Thyroid gland (tissue), 4 donors: ENCODE results near the gene PLA2G6. TPM values are rescaled to one million over a fixed set of nuclear protein-coding genes. Genes with fewer than 3 reads are reported as not detected.
A peak's percentile ranks its signal among the peaks of the same experiment; 100 is the strongest.

Experiments used
- DNase-seq, 2 donors: peaks; one replicate each; pipeline ENCODE4 v3.0.0-alpha.2; 2019
- H3K27ac ChIP-seq, 3 donors: fragments of 200-600 bp; sonication (generic); 1 replicate in 2 of 3; 2 replicates in 1 of 3; pipeline ENCODE4 v1.5.1; 2016 to 2019; ENCODE audit warnings: mild to moderate bottlenecking in 1 of 3, moderate library complexity in 1 of 3
- H3K27me3 ChIP-seq: fragments of 200-600 bp; sonication (generic); one replicate; pipeline ENCODE4 v1.5.1; 2019
- H3K36me3 ChIP-seq, 2 donors: fragments of 200-600 bp; sonication (generic); one replicate each; pipeline ENCODE4 v1.5.1; 2016 to 2019
- H3K4me1 ChIP-seq, 2 donors: fragments of 200-600 bp; sonication (generic); one replicate each; pipeline ENCODE4 v1.5.1; 2017 to 2019
- H3K4me3 ChIP-seq, 3 donors: fragments of 200-600 bp; sonication (generic); replicated peaks in 1 of 3; 1 replicate in 2 of 3; 2 replicates in 1 of 3; pipeline ENCODE4 v1.5.1; 2016; ENCODE audit warnings: mild to moderate bottlenecking in 1 of 3
- H3K9me3 ChIP-seq: fragments of 200-600 bp; sonication (generic); one replicate; pipeline ENCODE4 v1.5.1; 2017
- CTCF ChIP-seq, 6 experiments: fragments of 200-600 bp in 3 of 6; fragments of 450-650 bp in 3 of 6; sonication (generic) in 3 of 6; IDR thresholded peaks; one replicate each; pipeline ENCODE4 v1.5.1; 2016 to 2019; ENCODE audit warnings: antibody characterized with exemption in 6 of 6, mild to moderate bottlenecking in 2 of 6, inconsistent platforms in 1 of 6, moderate library complexity in 1 of 6
- POLR2A ChIP-seq, 2 donors: fragments of 450-650 bp; IDR thresholded peaks; one replicate each; pipeline ENCODE4 v1.6.1; 2017; ENCODE audit warnings: antibody characterized with exemption in 2 of 2, mild to moderate bottlenecking in 2 of 2, moderate library complexity in 1 of 2
- WGBS, 2 donors: methylation state at CpG; one replicate each; pipeline ENCODE4 v1.1.5; 2017; 5-methylcytosine and 5-hydroxymethylcytosine counted together
- intact Hi-C: fragments of 100-400 bp; cut with DNase I; formaldehyde crosslinking; loops from one replicate; pipeline ENCODE4 v1.15.1; 2023
- total RNA-seq, 4 donors: library from RNA; depleted of rRNA; stranded (reverse); fragments of >200 nt; gene quantifications; one replicate each; pipeline ENCODE4 v1.2.3, GENCODE V29; 2016

PLA2G6 gene
- total RNA-seq, 4 donors from 2014 or later, result 106 to 122 (median 112) TPM

GRCh38 chr22:38201371-38201710 lies 19.7 kb upstream of the PLA2G6 start:
- H3K27me3 ChIP-seq, result no peaks in the 10 kb centered on the region
- WGBS, 2 donors, result 25 to 27% methylated on average over 8 of the region's 8 CpGs
- H3K36me3 ChIP-seq, result no peaks in the 10 kb centered on the region
- intact Hi-C loops, result loop anchor here (5.0 kb wide), 1 partner anchor 116 kb away; the partner anchor contains the start of gene CSNK1E
- H3K27ac ChIP-seq, result peak overlapping the region; percentile 97 to 100 (median 99)
- no peak for TF ChIP-seq POLR2A (IDR thresholded peaks at IDR 0.05)
- TF ChIP-seq CTCF (IDR thresholded peaks at IDR 0.05), result no peak
- DNase-seq, result no peak
- H3K4me1 ChIP-seq, result peaks cover 10 to 30% of the 10 kb centered on the region in 2 donors
- no peaks in the 10 kb centered on the region for H3K9me3 ChIP-seq
- peak overlapping the region in 1 of 3 donors; percentile 85 for H3K4me3 ChIP-seq

GRCh38 chr22:38199826-38200559 lies 18.4 kb upstream of the PLA2G6 start:
- peaks cover 8 to 21% of the 10 kb centered on the region in 2 donors for H3K4me1 ChIP-seq
- H3K4me3 ChIP-seq, result no peak overlapping the region
- no peaks in the 10 kb centered on the region for H3K36me3 ChIP-seq
- no peak overlapping the region for H3K27ac ChIP-seq
- no peaks in the 10 kb centered on the region for H3K27me3 ChIP-seq
- no peak for DNase-seq
- TF ChIP-seq CTCF (IDR thresholded peaks at IDR 0.05) (no peak), POLR2A (IDR thresholded peaks at IDR 0.05) (no peak)
- H3K9me3 ChIP-seq, result no peaks in the 10 kb centered on the region
- 83 to 85% methylated on average over 10 of the region's 10 CpGs for WGBS, 2 donors
- intact Hi-C loops, result loop anchor here (5.0 kb wide), 1 partner anchor 117 kb away; the partner anchor contains the start of gene CSNK1E

GRCh38 chr22:38196791-38197419 lies 15.3 kb upstream of the PLA2G6 start:
- 53 to 54% methylated on average over 19 of the region's 19 CpGs for WGBS, 2 donors
- DNase-seq, result peak; percentile 83
- no peaks in the 10 kb centered on the region for H3K36me3 ChIP-seq
- no peaks in the 10 kb centered on the region for H3K27me3 ChIP-seq
- peaks cover 0 to 17% of the 10 kb centered on the region in 2 donors for H3K4me1 ChIP-seq
- H3K9me3 ChIP-seq, result no peaks in the 10 kb centered on the region
- no peak for TF ChIP-seq POLR2A (IDR thresholded peaks at IDR 0.05)
- no peak for TF ChIP-seq CTCF (IDR thresholded peaks at IDR 0.05)
- H3K4me3 ChIP-seq, result no peak overlapping the region
- intact Hi-C loops, result no loop called here
- H3K27ac ChIP-seq, result peak overlapping the region in 1 of 3 donors; percentile 3

GRCh38 chr22:38193580-38193979 lies 11.9 kb upstream of the PLA2G6 start:
- H3K36me3 ChIP-seq, result no peaks in the 10 kb centered on the region
- intact Hi-C loops, result no loop called here
- 71 to 82% methylated on average over 6 of the region's 6 CpGs for WGBS, 2 donors
- no peaks in the 10 kb centered on the region for H3K27me3 ChIP-seq
- no peak for DNase-seq
- no peak overlapping the region for H3K4me3 ChIP-seq
- no peak overlapping the region for H3K27ac ChIP-seq
- no peak for TF ChIP-seq POLR2A (IDR thresholded peaks at IDR 0.05)
- no peak for TF ChIP-seq CTCF (IDR thresholded peaks at IDR 0.05)
- no peaks in the 10 kb centered on the region for H3K9me3 ChIP-seq
- peaks cover 0 to 17% of the 10 kb centered on the region in 2 donors for H3K4me1 ChIP-seq

- Histone ChIP-seq H3K4me3 (no peak overlapping the region), H3K4me1 (peaks cover 7 to 25% of the 10 kb centered on the region in 2 donors), H3K36me3 (no peaks in the 10 kb centered on the region), H3K9me3 (no peaks in the 10 kb centered on the region), H3K27ac (no peak overlapping the region), H3K27me3 (no peaks in the 10 kb centered on the region)
- intact Hi-C loops, result no loop called here
- TF ChIP-seq CTCF (IDR thresholded peaks at IDR 0.05), result no peak
- TF ChIP-seq POLR2A (IDR thresholded peaks at IDR 0.05), result no peak
- no peak for DNase-seq
- WGBS, 2 donors, result 88 to 95% methylated on average over 3 of the region's 3 CpGs
Measured at GRCh38 chr22:38192475-38192863, 10.8 kb upstream of the PLA2G6 start.
